ENCODE results near the gene DCC. TPM values are rescaled to one million over a fixed set of nuclear protein-coding genes. Genes with fewer than 3 reads are reported as not detected.

The DCC gene
- total and polyA plus RNA-seq, 10 donors = 0.03 to 9.2 (median 0.91) TPM; not detected in 1

DNA sequence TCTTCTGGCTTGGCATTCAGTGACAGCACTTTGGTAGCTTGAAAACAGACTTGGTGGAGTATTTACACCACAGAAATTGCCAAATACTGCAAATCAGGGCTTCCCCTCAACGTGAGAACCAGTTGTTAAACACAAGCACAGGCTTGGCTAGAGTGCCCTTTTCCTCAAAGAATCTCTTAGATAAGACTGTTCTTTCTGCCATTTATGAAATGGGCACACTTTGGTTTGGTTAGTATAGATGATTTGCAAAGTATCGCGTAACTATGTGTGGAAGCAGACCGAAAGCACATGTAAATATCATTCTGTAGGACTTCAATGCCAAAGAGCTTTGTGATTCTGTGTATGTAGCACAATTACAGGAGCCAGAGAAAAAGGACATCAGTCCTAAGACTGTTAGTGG is 308.2 kb downstream of the DCC start:
- 80 to 84% (median 83%) methylated on average over 4 of the region's 4 CpGs for WGBS, 5 donors
- H3K9me3 ChIP-seq = peaks cover 0 to 4% (median 0%) of the 10 kb centered on the region in 8 donors
- no peaks in the 10 kb centered on the region for H3K27me3 ChIP-seq (replicated peaks in 1 of 7)
- no peaks in the 10 kb centered on the region for H3K36me3 ChIP-seq
- no peaks in the 10 kb centered on the region for H3K4me1 ChIP-seq
- H3K4me3 ChIP-seq = no peak overlapping the region
- intact Hi-C loops (cut with DNase I; ENCODE audit: low total_unique reads) = no loop called here
- DNase-seq = no peak
- TF ChIP-seq, protein P1, sequence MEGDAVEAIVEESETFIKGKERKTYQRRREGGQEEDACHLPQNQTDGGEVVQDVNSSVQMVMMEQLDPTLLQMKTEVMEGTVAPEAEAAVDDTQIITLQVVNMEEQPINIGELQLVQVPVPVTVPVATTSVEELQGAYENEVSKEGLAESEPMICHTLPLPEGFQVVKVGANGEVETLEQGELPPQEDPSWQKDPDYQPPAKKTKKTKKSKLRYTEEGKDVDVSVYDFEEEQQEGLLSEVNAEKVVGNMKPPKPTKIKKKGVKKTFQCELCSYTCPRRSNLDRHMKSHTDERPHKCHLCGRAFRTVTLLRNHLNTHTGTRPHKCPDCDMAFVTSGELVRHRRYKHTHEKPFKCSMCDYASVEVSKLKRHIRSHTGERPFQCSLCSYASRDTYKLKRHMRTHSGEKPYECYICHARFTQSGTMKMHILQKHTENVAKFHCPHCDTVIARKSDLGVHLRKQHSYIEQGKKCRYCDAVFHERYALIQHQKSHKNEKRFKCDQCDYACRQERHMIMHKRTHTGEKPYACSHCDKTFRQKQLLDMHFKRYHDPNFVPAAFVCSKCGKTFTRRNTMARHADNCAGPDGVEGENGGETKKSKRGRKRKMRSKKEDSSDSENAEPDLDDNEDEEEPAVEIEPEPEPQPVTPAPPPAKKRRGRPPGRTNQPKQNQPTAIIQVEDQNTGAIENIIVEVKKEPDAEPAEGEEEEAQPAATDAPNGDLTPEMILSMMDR (IDR thresholded peaks at IDR 0.05 in 8 of 11, conservative IDR thresholded peaks at IDR 0.05 in 3 of 11) = no peak
- TF ChIP-seq POLR2AphosphoS5 (IDR thresholded peaks at IDR 0.05) = no peak
- no peak for TF ChIP-seq POLR2A (IDR thresholded peaks at IDR 0.05)
- no peak overlapping the region for H3K27ac ChIP-seq

DNA sequence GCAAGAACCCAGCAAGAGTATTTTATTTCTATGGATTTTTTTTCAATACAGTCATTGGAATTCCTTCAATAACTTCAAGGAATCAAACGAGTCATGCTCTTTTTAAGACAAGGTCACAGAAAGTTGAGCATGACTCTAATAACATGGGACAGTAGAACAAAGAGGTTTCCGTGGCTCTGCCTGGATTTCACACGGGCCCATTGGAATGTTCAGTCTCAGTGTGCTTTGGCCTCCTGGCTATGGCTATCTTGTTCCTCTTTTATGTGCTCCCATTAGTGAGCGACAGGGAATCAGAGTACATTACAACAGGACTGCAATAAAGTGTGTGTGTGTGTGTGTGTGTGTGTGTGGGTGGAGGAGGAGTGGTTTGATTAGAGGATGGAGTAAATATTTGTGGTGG is 312.4 kb downstream of the DCC start:
- whole genome bisulfite sequencing, 5 donors = 68 to 86% (median 77%) methylated on average over 4 of the region's 4 CpGs
- Histone ChIP-seq H3K4me1 (no peaks in the 10 kb centered on the region), H3K36me3 (no peaks in the 10 kb centered on the region), H3K4me3 (no peak overlapping the region), H3K27me3 (replicated peaks in 1 of 7) (no peaks in the 10 kb centered on the region), H3K27ac (no peak overlapping the region), H3K9me3 (peaks cover 0 to 4% (median 0%) of the 10 kb centered on the region in 8 donors)
- intact Hi-C loops (cut with DNase I; ENCODE audit: low total_unique reads) = no loop called here
- DNase-seq = no peak
- TF ChIP-seq, protein P1 (IDR thresholded peaks at IDR 0.05 in 8 of 11, conservative IDR thresholded peaks at IDR 0.05 in 3 of 11) = no peak
- no peak for TF ChIP-seq POLR2A (IDR thresholded peaks at IDR 0.05)
- no peak for TF ChIP-seq POLR2AphosphoS5 (IDR thresholded peaks at IDR 0.05)

DNA sequence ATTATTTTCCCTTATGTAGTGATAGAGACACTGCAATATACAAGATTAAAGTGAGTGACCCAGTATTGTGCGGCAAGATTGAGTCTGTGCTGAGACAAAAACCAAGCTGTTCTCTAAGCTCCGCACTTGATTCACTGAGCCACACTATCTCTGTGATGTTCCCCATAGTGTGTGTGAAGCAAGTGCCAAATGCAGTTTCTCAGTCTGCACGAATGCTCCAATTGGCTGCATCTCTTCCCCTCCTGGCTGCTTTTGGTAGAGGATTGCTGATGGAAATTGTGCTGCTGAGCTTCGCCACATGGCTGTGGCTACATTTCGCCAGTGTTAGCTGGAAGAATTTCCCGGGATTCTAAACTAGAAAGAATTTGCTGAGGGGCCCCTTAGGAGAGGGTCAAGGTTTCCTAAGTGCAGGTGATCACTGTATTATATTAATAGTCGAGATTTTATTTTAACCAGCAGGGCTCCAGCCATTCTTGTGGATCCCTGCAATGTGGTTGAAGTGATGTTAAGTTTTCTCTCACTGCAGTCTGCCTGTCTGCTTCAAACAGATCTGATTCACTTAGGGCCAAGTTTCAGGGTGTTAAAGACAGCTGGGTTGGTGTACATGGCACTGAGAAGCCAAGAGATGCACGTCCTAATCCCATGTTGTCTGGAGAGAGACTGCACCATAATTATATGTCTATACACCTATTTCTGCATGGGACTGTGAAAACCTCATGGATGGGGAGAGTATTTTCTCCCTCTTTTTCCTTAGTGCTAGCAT is 317.2 kb downstream of the DCC start:
- no peak overlapping the region for H3K27ac ChIP-seq
- intact Hi-C loops (cut with DNase I; ENCODE audit: low total_unique reads) = no loop called here
- no peaks in the 10 kb centered on the region for H3K36me3 ChIP-seq
- H3K9me3 ChIP-seq = no peaks in the 10 kb centered on the region
- TF ChIP-seq POLR2AphosphoS5 (IDR thresholded peaks at IDR 0.05) (no peak), POLR2A (IDR thresholded peaks at IDR 0.05) (no peak)
- TF ChIP-seq, protein P1 (IDR thresholded peaks at IDR 0.05 in 8 of 11, conservative IDR thresholded peaks at IDR 0.05 in 3 of 11) = no peak
- DNase-seq = no peak
- H3K27me3 ChIP-seq (replicated peaks in 1 of 7) = no peaks in the 10 kb centered on the region
- H3K4me3 ChIP-seq = no peak overlapping the region
- 68 to 75% (median 74%) methylated on average over 8 of the region's 8 CpGs for WGBS, 5 donors
- no peaks in the 10 kb centered on the region for H3K4me1 ChIP-seq

DNA sequence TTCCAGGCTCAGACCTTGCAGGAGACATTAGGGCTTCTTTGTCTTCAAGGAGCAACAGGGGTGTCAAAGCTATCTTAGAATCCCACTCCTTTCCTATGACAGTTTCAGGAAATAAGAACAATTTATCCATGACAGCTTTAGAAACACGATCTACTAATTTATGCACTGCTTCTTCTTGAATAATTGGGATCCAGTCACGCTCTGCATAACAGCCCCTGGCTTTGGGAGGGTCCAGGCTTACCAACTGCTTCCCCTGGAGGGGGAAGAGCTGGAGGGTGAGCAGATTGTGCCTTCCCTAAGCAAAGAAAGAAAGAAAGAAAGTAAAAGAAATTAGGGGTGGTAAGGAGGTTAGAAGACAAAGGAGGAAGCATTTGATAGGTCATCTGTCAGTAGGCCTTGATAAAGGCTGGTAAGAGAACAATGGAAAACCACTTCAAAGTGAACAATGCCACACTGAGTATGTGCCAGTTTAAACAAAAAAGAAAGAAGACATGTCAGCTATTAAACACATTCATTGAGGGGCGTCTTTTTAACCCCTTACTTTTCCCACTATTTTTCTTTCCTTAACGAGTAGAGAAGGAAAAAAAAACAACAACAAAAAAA is 327.6 kb downstream of the DCC start:
- DNase-seq = no peak
- no peak for TF ChIP-seq POLR2A (IDR thresholded peaks at IDR 0.05)
- TF ChIP-seq POLR2AphosphoS5 (IDR thresholded peaks at IDR 0.05) = no peak
- TF ChIP-seq, protein P1 (IDR thresholded peaks at IDR 0.05 in 8 of 11, conservative IDR thresholded peaks at IDR 0.05 in 3 of 11) = no peak
- H3K4me1 ChIP-seq = no peaks in the 10 kb centered on the region
- WGBS, 5 donors = 24 to 34% (median 30%) methylated on average over 4 of the region's 4 CpGs
- no peaks in the 10 kb centered on the region for H3K36me3 ChIP-seq
- intact Hi-C loops (cut with DNase I; ENCODE audit: low total_unique reads) = no loop called here
- H3K4me3 ChIP-seq = no peak overlapping the region
- peaks cover 0 to 6% (median 0%) of the 10 kb centered on the region in 8 donors for H3K9me3 ChIP-seq
- no peak overlapping the region for H3K27ac ChIP-seq
- no peaks in the 10 kb centered on the region for H3K27me3 ChIP-seq (replicated peaks in 1 of 7)

Data from spleen (tissue), 11 donors.